K562 (cell line): Measurements from ENCODE around the gene EMD. TPM values are rescaled to one million over a fixed set of nuclear protein-coding genes. Genes with fewer than 3 reads are reported as not detected.

Source experiments
- ATAC-seq: fragments of 200-7000 bp; cut with Tn5 transposase; 3 replicates; pipeline ENCODE4 v1.9.1; 2020; ENCODE audit warnings: moderate library complexity
- BruUV-seq: library from RNA; stranded (reverse); fragments of 400-500 nt; replicated peaks from 2 replicates; lab custom pipeline; 2021; lab: Mats Ljungman, UMichigan
- CTCF ChIA-PET: fragments of 300-600 bp; formaldehyde crosslinking; extraction: SDS; loops from one replicate; lab custom pipeline; 2021; ENCODE audit warnings: low intra/inter-chr PET ratio; lab: Yijun Ruan, JAX
- POLR2A ChIA-PET: fragments of 300-600, 350-650 bp; sonication (Branson Sonifier 250); formaldehyde crosslinking; extraction: SDS; loops from one replicate; lab custom pipeline; 2021; ENCODE audit warnings: antibody characterized with exemption, inconsistent platforms; lab: Yijun Ruan, JAX
- DNase-seq, 4 experiments: peaks; one replicate each; pipeline versions ENCODE4 v3.0.0 to v3.0.0-alpha.2; 2011 to 2018; ENCODE audit warnings: low spot score in 3 of 4, mixed read lengths in 3 of 4; ENCODE audit errors: extremely low read depth in 1 of 4
- FAIRE-seq: peaks from 2 replicates; lab custom pipeline; 2011; peaks lifted over from hg19 to GRCh38; lab: Jason Lieb, UNC
- H2AFZ ChIP-seq: 2 replicates; pipeline ENCODE4 v1.6.0; 2011; ENCODE audit warnings: low read depth, low read length, control low read depth, inconsistent platforms
- H3K27ac ChIP-seq: fragments of 200-600 bp; 3 replicates; pipeline ENCODE4 v1.8.0; 2011; ENCODE audit warnings: low read depth, mild to moderate bottlenecking, control low read depth, inconsistent platforms, low read length, moderate library complexity, mixed read lengths; ENCODE audit errors: extremely low read depth
- H3K27me3 ChIP-seq, 2 experiments: fragments of 300-600 bp in 1 of 2; 2 replicates in 1 of 2; 3 replicates in 1 of 2; pipeline versions ENCODE4 v1.6.0 to v1.8.0; 2011; ENCODE audit warnings: inconsistent platforms in 2 of 2, low read length in 2 of 2, mild to moderate bottlenecking in 1 of 2, mixed read lengths in 1 of 2, moderate library complexity in 1 of 2; ENCODE audit not compliant: control insufficient read depth in 2 of 2, insufficient read depth in 2 of 2
- H3K36me3 ChIP-seq: fragments of 300-600 bp; 3 replicates; pipeline ENCODE4 v1.8.0; 2011; ENCODE audit warnings: mild to moderate bottlenecking, low read length, inconsistent platforms; ENCODE audit not compliant: control insufficient read depth, insufficient read depth
- H3K4me1 ChIP-seq, 2 experiments: fragments of 200-600 bp in 1 of 2; replicated peaks in 1 of 2; 2 replicates in 1 of 2; 3 replicates in 1 of 2; pipeline versions ENCODE4 v1.5.1 to v1.8.0; 2011; ENCODE audit warnings: inconsistent platforms in 2 of 2, low read length in 2 of 2, mild to moderate bottlenecking in 1 of 2, mixed read lengths in 1 of 2, moderate library complexity in 1 of 2; ENCODE audit not compliant: control insufficient read depth in 2 of 2, insufficient read depth in 2 of 2
- H3K4me2 ChIP-seq: 2 replicates; pipeline ENCODE4 v1.6.1; 2011; ENCODE audit warnings: low read length, control low read depth, inconsistent platforms, mixed read lengths; ENCODE audit not compliant: insufficient read depth
- H3K4me3 ChIP-seq: fragments of 200-600 bp; sonication (generic), shearing (Covaris generic); 2 replicates; pipeline ENCODE4 v1.5.1; 2016; ENCODE audit warnings: control low read depth, inconsistent platforms
- H3K79me2 ChIP-seq: fragments of 200-600 bp; 3 replicates; pipeline ENCODE4 v1.8.0; 2011; ENCODE audit warnings: low read length, inconsistent platforms; ENCODE audit not compliant: control insufficient read depth, insufficient read depth
- H3K9ac ChIP-seq, 2 experiments: 2 replicates each; pipeline versions ENCODE4 v1.6.0 to v1.6.1; 2011; ENCODE audit warnings: low read depth in 2 of 2, low read length in 2 of 2, control low read depth in 1 of 2, inconsistent platforms in 1 of 2, mild to moderate bottlenecking in 1 of 2, mixed read lengths in 1 of 2; ENCODE audit not compliant: insufficient read depth in 1 of 2
- H3K9me1 ChIP-seq: one replicate; pipeline ENCODE4 v1.6.0; 2011; ENCODE audit warnings: inconsistent platforms, mild to moderate bottlenecking, low read length, moderate library complexity; ENCODE audit not compliant: control insufficient read depth, insufficient read depth
- H3K9me3 ChIP-seq: replicated peaks from 2 replicates; pipeline ENCODE4 v1.5.1; 2011; ENCODE audit warnings: low read depth, low read length, inconsistent platforms; ENCODE audit not compliant: control insufficient read depth, insufficient read depth
- H4K20me1 ChIP-seq: replicated peaks from 2 replicates; pipeline ENCODE4 v1.6.1; 2011; ENCODE audit warnings: low read length, inconsistent platforms, mixed read lengths; ENCODE audit not compliant: control insufficient read depth, insufficient read depth
- NR2C1 ChIP-seq, 2 experiments: fragments of 450-650 bp; IDR thresholded peaks; 2 replicates each; pipeline ENCODE4 v1.6.1; 2017; ENCODE audit warnings: mild to moderate bottlenecking in 2 of 2, antibody characterized with exemption in 1 of 2, inconsistent platforms in 1 of 2, missing compliant biosample characterization in 1 of 2, missing genetic modification characterization in 1 of 2
- POLR2G ChIP-seq: fragments of 200-400 bp; formaldehyde crosslinking; IDR thresholded peaks from 2 replicates; pipeline ENCODE4 v1.6.1; 2017; ENCODE audit warnings: low read depth, mild to moderate bottlenecking, antibody characterized with exemption, low read length, moderate library complexity
- PRMT5 ChIP-seq: sonication (generic); formaldehyde crosslinking; IDR thresholded peaks from 2 replicates; pipeline ENCODE4 v1.5.0; 2020; ENCODE audit warnings: missing genetic modification reagents
- ZNF146 ChIP-seq: IDR thresholded peaks from one replicate; pipeline ENCODE4 v1.6.1; 2018; ENCODE audit warnings: missing compliant biosample characterization; ENCODE audit not compliant: unreplicated experiment
- WGBS: fragments of 100-300 bp; shearing (Covaris generic); methylation state at CpG from one replicate; pipeline ENCODE4 v1.1.6; 2016; ENCODE audit warnings: low coverage, mixed read lengths; ENCODE audit not compliant: insufficient coverage; ENCODE audit errors: missing lambda C conversion rate; 5-methylcytosine and 5-hydroxymethylcytosine counted together
- in situ Hi-C: fragments of 300-500 bp; cut with MboI; formaldehyde crosslinking; loops from 4 replicates; pipeline ENCODE4 v1.15.0; 2018; ENCODE audit warnings: inconsistent platforms, mixed read lengths
- intact Hi-C: fragments of 100-400 bp; cut with micrococcal nuclease; formaldehyde crosslinking; loops from 2 replicates; pipeline ENCODE4 v1.14.2; 2022
- polyA plus RNA-seq, 8 experiments: library from polyadenylated mRNA; depleted of rRNA in 4 of 8; stranded (reverse) in 5 of 8; unstranded in 3 of 8; fragments of >200 nt; fragmentation: Nextera tagmentation in 2 of 8; fragmentation: Illumina TruSeq in 1 of 8; extraction: Ambion mirVana in 2 of 8; extraction: Trizol in 1 of 8; gene quantifications; 2 replicates each; pipeline versions ENCODE4 v1.2.1 to v1.2.3, GENCODE V29; 2011 to 2014; ENCODE audit warnings: inconsistent platforms in 1 of 8, missing spikeins in 1 of 8
- total RNA-seq, 7 experiments: library from RNA; depleted of rRNA in 6 of 7; stranded (reverse); fragments of >200 nt in 6 of 7; fragmentation: Illumina TruSeq in 2 of 7; extraction: Trizol in 2 of 7; gene quantifications; 2 replicates each; pipeline versions ENCODE4 v1.2.1 to v1.2.3, GENCODE V29; 2011 to 2021; ENCODE audit warnings: low replicate concordance in 1 of 7

EMD gene
- total and polyA plus RNA-seq, 9 of the 15 experiments (the other 6 are each of a cell fraction or from before 2014, with no cell fraction given) = 2.3 to 206 (median 61.9) TPM

DNA sequence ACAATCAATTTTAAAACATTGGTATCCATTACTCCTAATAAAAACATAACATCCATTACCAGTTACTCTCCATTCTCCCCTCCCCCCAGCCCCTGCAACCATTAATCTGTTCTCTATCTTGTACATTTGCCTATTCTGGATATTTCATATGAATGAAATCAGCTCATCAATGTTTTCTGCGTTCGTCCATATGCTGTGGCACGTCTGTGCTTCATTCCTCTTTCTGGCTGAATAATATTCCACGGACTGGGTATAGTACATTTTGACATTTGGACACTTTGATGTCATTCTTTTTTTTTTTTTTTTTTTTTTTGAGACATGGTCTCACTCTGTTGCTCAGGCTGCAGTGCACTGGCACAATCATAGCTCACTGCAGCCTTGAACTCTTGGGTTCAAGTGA, 24.8 kb downstream of the EMD start:
- H4K20me1 ChIP-seq = peaks cover 13% of the 10 kb centered on the region
- no peak overlapping the region for H2AFZ ChIP-seq
- H3K9me3 ChIP-seq = no peaks in the 10 kb centered on the region; the same call in 1 of the 2 replicates
- CTCF ChIA-PET = no interaction called here
- TF ChIP-seq ZNF146 (CRISPR knock-in tag) (peak; percentile 71), NR2C1 (IDR thresholded peaks at IDR 0.05) (no peak), NR2C1 (tag; IDR thresholded peaks at IDR 0.05) (no peak)
- TF ChIP-seq, all 486 proteins: peak for 1
- Histone ChIP-seq H3K9ac (no peak overlapping the region), H3K36me3 (peaks cover 30% of the 10 kb centered on the region), H3K27ac (no peak overlapping the region), H3K27me3 (no peaks in the 10 kb centered on the region), H3K9me1 (no peaks in the 10 kb centered on the region), H3K4me3 (no peak overlapping the region), H3K79me2 (peaks cover 26% of the 10 kb centered on the region), H3K4me2 (no peak overlapping the region), H3K4me1 (peaks cover 11 to 17% of the 10 kb centered on the region in 2 experiments; a peak in 4 of 5 replicates)
- POLR2A ChIA-PET = no interaction called here
- FAIRE-seq (no peak), DNase-seq (no peak), ATAC-seq (no peak)
- in situ Hi-C loops = loop anchor here (10.0 kb wide), 1 partner anchor 131 kb away; no protein-coding TSS in a partner anchor
- 58% methylated on average over 4 of the region's 4 CpGs for WGBS
- BruUV-seq = no TSS peak
- intact Hi-C loops = no loop called here

DNA sequence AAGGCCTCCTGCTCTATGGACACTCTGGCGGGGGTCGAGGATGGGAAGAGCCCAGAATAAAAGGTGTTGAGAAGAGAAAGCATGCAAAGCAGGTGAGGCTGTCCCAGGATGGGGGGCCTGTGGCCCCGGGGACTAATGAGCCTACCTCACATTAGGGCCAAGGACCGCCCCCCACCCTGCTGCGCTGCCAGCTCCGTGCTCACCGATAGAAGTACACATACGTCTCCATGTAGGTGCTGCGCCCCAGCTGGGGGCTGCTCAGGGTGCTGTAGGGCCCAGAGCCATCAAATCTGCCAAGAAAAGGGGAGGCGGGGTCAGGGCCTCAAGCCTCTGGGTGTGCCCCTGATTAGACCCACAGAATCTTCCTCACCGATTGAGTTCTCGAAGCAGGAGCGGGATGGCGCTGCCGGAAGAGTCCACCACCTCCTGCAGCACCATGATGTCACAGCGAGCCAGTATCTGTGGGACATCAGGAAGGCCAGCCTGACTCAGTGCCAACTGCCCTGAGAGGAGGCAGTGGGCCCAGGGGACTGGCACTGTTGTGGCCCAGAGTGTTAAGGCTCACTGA, 25.6 kb downstream of the EMD start:
- peaks cover 5% of the 10 kb centered on the region for H4K20me1 ChIP-seq
- peaks cover 22% of the 10 kb centered on the region for H3K36me3 ChIP-seq
- BruUV-seq = no TSS peak
- DNase-seq = no peak
- H3K27ac ChIP-seq = no peak overlapping the region
- 81% methylated on average over 10 of the region's 16 CpGs for WGBS
- H2AFZ ChIP-seq = no peak overlapping the region
- H3K4me3 ChIP-seq = no peak overlapping the region
- no peaks in the 10 kb centered on the region for H3K27me3 ChIP-seq
- intact Hi-C loops (no loop called here), in situ Hi-C loops (loop anchor here (10.0 kb wide), 1 partner anchor 130 kb away; no protein-coding TSS in a partner anchor)
- H3K4me2 ChIP-seq = no peak overlapping the region
- no peak overlapping the region for H3K9ac ChIP-seq
- no peaks in the 10 kb centered on the region for H3K9me3 ChIP-seq
- no peak for FAIRE-seq
- ChIA-PET CTCF (no interaction called here), POLR2A (no interaction called here)
- no peaks in the 10 kb centered on the region for H3K9me1 ChIP-seq
- peaks cover 13 to 26% of the 10 kb centered on the region in 2 experiments; a peak in 4 of 5 replicates for H3K4me1 ChIP-seq
- peaks cover 22% of the 10 kb centered on the region for H3K79me2 ChIP-seq
- TF ChIP-seq POLR2G (peak; percentile 29; the same call in 1 of the 2 replicates), PRMT5 (CRISPR knock-in tag) (no peak)
- no peak for ATAC-seq
